RKO (cell line): ENCODE measurements around the gene TMEM175.

Experiments used
- DNase-seq: peaks from one replicate; pipeline ENCODE4 v3.0.0-alpha.2; 2016; ENCODE audit warnings: low spot score

TMEM175 gene

GRCh38 chr4:958696-959337 is 26.6 kb downstream of the TMEM175 start:
- DNase-seq, result no peak

GRCh38 chr4:959338-960139 is 27.3 kb downstream of the TMEM175 start:
- no peak for DNase-seq

GRCh38 chr4:960140-960635 is 27.9 kb downstream of the TMEM175 start:
- DNase-seq, result no peak

GRCh38 chr4:960636-961350 is 28.5 kb downstream of the TMEM175 start:
- DNase-seq, result no peak

- no peak for DNase-seq
Observed at GRCh38 chr4:961351-962230, 29.3 kb downstream of the TMEM175 start.

- no peak for DNase-seq
Observed at GRCh38 chr4:962231-963208, 30.3 kb downstream of the TMEM175 start.

GRCh38 chr4:963276-964225 is 31.3 kb downstream of the TMEM175 start:
- DNase-seq, result no peak

- no peak for DNase-seq
Observed at GRCh38 chr4:964346-965025, 32.2 kb downstream of the TMEM175 start.

- no peak for DNase-seq
Observed at GRCh38 chr4:965048-965765, 32.9 kb downstream of the TMEM175 start.

GRCh38 chr4:965766-966134 is 33.5 kb downstream of the TMEM175 start:
- DNase-seq, result no peak

GRCh38 chr4:966266-967112 is 34.2 kb downstream of the TMEM175 start:
- no peak for DNase-seq

GRCh38 chr4:967113-968104 is 35.1 kb downstream of the TMEM175 start:
- DNase-seq, result no peak

- no peak for DNase-seq
Observed at GRCh38 chr4:968221-968620, 36.0 kb downstream of the TMEM175 start.

GRCh38 chr4:968621-969394 is 36.5 kb downstream of the TMEM175 start:
- no peak for DNase-seq

GRCh38 chr4:970046-970745 is 37.9 kb downstream of the TMEM175 start:
- no peak for DNase-seq
